Stomach (tissue), 19 donors: Measurements from ENCODE around the gene ABAT. TPM values are rescaled to one million over a fixed set of nuclear protein-coding genes. Genes with fewer than 3 reads are reported as not detected.

ENCODE experiments used
- DNase-seq, 2 donors: peaks; one replicate each; pipeline versions ENCODE4 v3.0.0 to v3.0.0-alpha.2; 2013 to 2019
- H3K27ac ChIP-seq, 5 donors: fragments of 200-600 bp in 4 of 5; sonication (generic) in 4 of 5; one replicate each; pipeline ENCODE4 v1.5.1; 2013 to 2019; ENCODE audit warnings: mild to moderate bottlenecking in 1 of 5, moderate library complexity in 1 of 5
- H3K27me3 ChIP-seq, 3 donors: fragments of 200-600 bp; sonication (generic); one replicate each; pipeline ENCODE4 v1.5.1; 2017 to 2019; ENCODE audit warnings: mixed run types in 1 of 3
- H3K36me3 ChIP-seq, 4 donors: fragments of 200-600 bp; sonication (generic); 1 replicate in 3 of 4; 2 replicates in 1 of 4; pipeline ENCODE4 v1.5.1; 2016 to 2019
- H3K4me1 ChIP-seq, 4 donors: fragments of 200-600 bp; sonication (generic); one replicate each; pipeline ENCODE4 v1.5.1; 2016 to 2019
- H3K4me3 ChIP-seq, 4 donors: fragments of 200-600 bp; sonication (generic) in 3 of 4; one replicate each; pipeline ENCODE4 v1.5.1; 2016 to 2019; ENCODE audit warnings: mild to moderate bottlenecking in 1 of 4
- H3K9me3 ChIP-seq, 4 donors: fragments of 200-600 bp; sonication (generic); one replicate each; pipeline ENCODE4 v1.5.1; 2016 to 2019
- EP300 ChIP-seq: sonication (generic); formaldehyde crosslinking; IDR thresholded peaks from one replicate; pipeline ENCODE4 v1.6.1; 2017; ENCODE audit warnings: antibody characterized with exemption
- POLR2A ChIP-seq, 4 donors: fragments of 450-650 bp; IDR thresholded peaks; one replicate each; pipeline ENCODE4 v1.6.1; 2016; ENCODE audit warnings: antibody characterized with exemption in 4 of 4, control low read depth in 2 of 4, mild to moderate bottlenecking in 1 of 4, moderate library complexity in 1 of 4
- POLR2AphosphoS5 ChIP-seq, 3 donors: sonication (generic); formaldehyde crosslinking; IDR thresholded peaks; one replicate each; pipeline ENCODE4 v1.6.1; 2016; ENCODE audit warnings: antibody characterized with exemption in 3 of 3
- WGBS, 5 donors: extraction: QIAGEN DNeasy Blood & Tissue Kit in 3 of 5; methylation state at CpG; one replicate each; pipeline versions ENCODE4 v1.1.5 to v1.1.7; 2013 to 2018; 5-methylcytosine and 5-hydroxymethylcytosine counted together
- intact Hi-C: fragments of 100-400 bp; cut with DNase I; formaldehyde crosslinking; loops from one replicate; pipeline ENCODE4 v1.15.1; 2023; ENCODE audit warnings: low total_unique reads
- long read RNA-seq, 10 donors: transcript quantifications; one replicate each; lab custom pipeline, GENCODE V29; 2026
- polyA plus RNA-seq, 3 donors: library from polyadenylated mRNA; stranded (reverse); fragments of 200-250 nt; gene quantifications; one replicate each; pipeline ENCODE4 v1.2.3, GENCODE V29; 2013
- total RNA-seq, 5 donors: library from RNA; depleted of rRNA; stranded (reverse); fragments of >200 nt; gene quantifications; one replicate each; pipeline versions ENCODE4 v1.1.0 to v1.2.3, GENCODE V29; 2014 to 2016
- TF ChIP-seq, protein P1 (sequence below), 7 experiments: fragments of 450-650 bp in 4 of 7; fragments of 200-600 bp in 3 of 7; sonication (generic) in 3 of 7; IDR thresholded peaks; one replicate each; pipeline ENCODE4 v1.5.1; 2016 to 2019; ENCODE audit warnings: antibody characterized with exemption in 7 of 7, control low read depth in 2 of 7, mild to moderate bottlenecking in 1 of 7
- donor health status: healthy with polysubstance abuse.
- donor health status: Bipolar disorder and iron deficiency.
- donor health status: healthy.

The ABAT gene
- total RNA-seq (10 to 100 TPM in 2 of 5 donors, 1 to 10 TPM in 3; 2.9 to 10.3 (median 8.8) TPM), polyA plus RNA-seq (1 to 10 TPM; 3.9 to 5.4 (median 5.2) TPM)
- long read RNA-seq, donor 1, full-length matches to known transcripts, result 1 of 1 reads
- long read RNA-seq, donor 1, partial matches to known transcripts, result 0 of 1 reads
- long read RNA-seq, donor 1, other reads (novel, unspliced or antisense), result 0 of 1 reads
- long read RNA-seq, donor 2, full-length matches to known transcripts, result 3 of 3 reads
- long read RNA-seq, donor 2, partial matches to known transcripts, result 0 of 3 reads
- long read RNA-seq, donor 2, other reads (novel, unspliced or antisense), result 0 of 3 reads
- long read RNA-seq, donor 3, result 0 reads
- long read RNA-seq, donor 4, result 0 reads
- long read RNA-seq, donor 5, full-length matches to known transcripts, result 1 of 25 reads
- long read RNA-seq, donor 5, partial matches to known transcripts, result 24 of 25 reads
- long read RNA-seq, donor 5, other reads (novel, unspliced or antisense), result 0 of 25 reads
- long read RNA-seq, donor 6, full-length matches to known transcripts, result 4 of 4 reads
- long read RNA-seq, donor 6, partial matches to known transcripts, result 0 of 4 reads
- long read RNA-seq, donor 6, other reads (novel, unspliced or antisense), result 0 of 4 reads
- long read RNA-seq, donor 7, partial matches to known transcripts, result 0 of 1 reads
- long read RNA-seq, donor 7, other reads (novel, unspliced or antisense), result 0 of 1 reads
- long read RNA-seq, donor 8, full-length matches to known transcripts, result 2 of 2 reads
- long read RNA-seq, donor 8, partial matches to known transcripts, result 0 of 2 reads
- long read RNA-seq, donor 8, other reads (novel, unspliced or antisense), result 0 of 2 reads
- long read RNA-seq, donor 9, result 0 reads
- long read RNA-seq, donor 10, full-length matches to known transcripts, result 1 of 1 reads
- long read RNA-seq, donor 10, partial matches to known transcripts, result 0 of 1 reads
- long read RNA-seq, donor 10, other reads (novel, unspliced or antisense), result 0 of 1 reads

GRCh38 chr16:8674413-8675022 is at the start of gene ABAT:
Gene ABAT, plus strand, starts transcription at chr16:8674617. Its CDS starts 61,123 bp downstream, at chr16:8735740.
- Histone ChIP-seq H3K9me3 (no peaks in the 10 kb centered on the region), H3K27me3 (no peaks in the 10 kb centered on the region), H3K36me3 (peaks cover 0 to 8% (median 2%) of the 10 kb centered on the region in 4 donors), H3K4me1 (peaks cover 13 to 34% (median 20%) of the 10 kb centered on the region in 4 donors), H3K4me3 (peak within 1 kb of the TSS; percentile 60 to 85 (median 74)), H3K27ac (peak within 1 kb of the TSS; percentile 36 to 73 (median 68))
- intact Hi-C loops, result loop anchor here (5.0 kb wide), 1 partner anchor 203 kb away; no protein-coding TSS in a partner anchor
- 1 to 8% (median 2%) methylated on average over 11 to 49 of the region's 49 CpGs for WGBS, 5 donors
- peak; percentile 93 to 97 for DNase-seq
- no peak for TF ChIP-seq POLR2A (IDR thresholded peaks at IDR 0.05)
- TF ChIP-seq EP300, result no peak
- TF ChIP-seq, protein P1, sequence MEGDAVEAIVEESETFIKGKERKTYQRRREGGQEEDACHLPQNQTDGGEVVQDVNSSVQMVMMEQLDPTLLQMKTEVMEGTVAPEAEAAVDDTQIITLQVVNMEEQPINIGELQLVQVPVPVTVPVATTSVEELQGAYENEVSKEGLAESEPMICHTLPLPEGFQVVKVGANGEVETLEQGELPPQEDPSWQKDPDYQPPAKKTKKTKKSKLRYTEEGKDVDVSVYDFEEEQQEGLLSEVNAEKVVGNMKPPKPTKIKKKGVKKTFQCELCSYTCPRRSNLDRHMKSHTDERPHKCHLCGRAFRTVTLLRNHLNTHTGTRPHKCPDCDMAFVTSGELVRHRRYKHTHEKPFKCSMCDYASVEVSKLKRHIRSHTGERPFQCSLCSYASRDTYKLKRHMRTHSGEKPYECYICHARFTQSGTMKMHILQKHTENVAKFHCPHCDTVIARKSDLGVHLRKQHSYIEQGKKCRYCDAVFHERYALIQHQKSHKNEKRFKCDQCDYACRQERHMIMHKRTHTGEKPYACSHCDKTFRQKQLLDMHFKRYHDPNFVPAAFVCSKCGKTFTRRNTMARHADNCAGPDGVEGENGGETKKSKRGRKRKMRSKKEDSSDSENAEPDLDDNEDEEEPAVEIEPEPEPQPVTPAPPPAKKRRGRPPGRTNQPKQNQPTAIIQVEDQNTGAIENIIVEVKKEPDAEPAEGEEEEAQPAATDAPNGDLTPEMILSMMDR (IDR thresholded peaks at IDR 0.05), result no peak
- peak; percentile 45 to 73 (median 65) for TF ChIP-seq POLR2AphosphoS5 (IDR thresholded peaks at IDR 0.05)

GRCh38 chr16:8625491-8626087 is 48.8 kb upstream of the ABAT start:
- intact Hi-C loops, result no loop called here

GRCh38 chr16:8626946-8627345 is 47.5 kb upstream of the ABAT start:
- Histone ChIP-seq H3K27ac (no peak overlapping the region), H3K4me3 (no peak overlapping the region), H3K4me1 (peaks cover 7 to 32% (median 24%) of the 10 kb centered on the region in 4 donors), H3K9me3 (no peaks in the 10 kb centered on the region), H3K27me3 (no peaks in the 10 kb centered on the region), H3K36me3 (peaks cover 56 to 81% (median 73%) of the 10 kb centered on the region in 4 donors)
- 90 to 96% (median 93%) methylated on average over 8 of the region's 8 CpGs for WGBS, 5 donors
- no peak for TF ChIP-seq EP300
- TF ChIP-seq POLR2AphosphoS5 (IDR thresholded peaks at IDR 0.05), result no peak
- TF ChIP-seq, protein P1 (IDR thresholded peaks at IDR 0.05), result no peak
- TF ChIP-seq POLR2A (IDR thresholded peaks at IDR 0.05), result no peak
- intact Hi-C loops, result no loop called here
- no peak for DNase-seq

More at GRCh38 chr16:8625491-8626087, 48.8 kb upstream of the ABAT start:
- Histone ChIP-seq H3K36me3 (peaks cover 50 to 67% (median 59%) of the 10 kb centered on the region in 4 donors), H3K4me3 (no peak overlapping the region), H3K27ac (no peak overlapping the region), H3K4me1 (peaks cover 7 to 33% (median 25%) of the 10 kb centered on the region in 4 donors), H3K9me3 (no peaks in the 10 kb centered on the region), H3K27me3 (no peaks in the 10 kb centered on the region)
- WGBS, 5 donors, result 92 to 100% (median 96%) methylated on average over 10 of the region's 10 CpGs
- DNase-seq, result no peak
- TF ChIP-seq EP300, result no peak
- no peak for TF ChIP-seq POLR2AphosphoS5 (IDR thresholded peaks at IDR 0.05)
- TF ChIP-seq, protein P1 (IDR thresholded peaks at IDR 0.05), result no peak
